ENCODE measurements around the gene ZNF213. TPM values are rescaled to one million over a fixed set of nuclear protein-coding genes. Genes with fewer than 3 reads are reported as not detected.

ZNF213 gene
- total and polyA plus RNA-seq, 2 experiments from 2014 or later: 2.9 to 10.4 TPM

GRCh38 chr16:3155972-3156371 lies 21.1 kb downstream of the ZNF213 start (continued):
- TF ChIP-seq ZNF462 (CRISPR knock-in tag; IDR thresholded peaks at IDR 0.05) (no peak), EZH2 (IDR thresholded peaks at IDR 0.05; ENCODE audit: low read depth, unreplicated experiment) (no peak)

- TF ChIP-seq CREB1 (CRISPR knock-in tag; IDR thresholded peaks at IDR 0.05; ENCODE audit: low read depth): peak; percentile 53
- no peak for TF ChIP-seq EZH2phosphoT487 (IDR thresholded peaks at IDR 0.05; ENCODE audit: unreplicated experiment)
- TF ChIP-seq ZNF331 (CRISPR knock-in tag; IDR thresholded peaks at IDR 0.05; ENCODE audit: low read depth): 0 out of 2 replicates have a peak, but pooled peaks have one; percentile 18
- TF ChIP-seq NANOG (IDR thresholded peaks at IDR 0.05; ENCODE audit: borderline replicate concordance): peak; percentile 32; the same call in 1 of the 2 replicates
- Mint-ChIP-seq H3K27ac (no peak overlapping the region), H3K4me3 (peak overlapping the region; percentile 84), H3K27me3 (ENCODE audit: insufficient read depth, low read depth, poor library complexity) (peaks cover 46% of the 10 kb centered on the region), H3K9me3 (peaks cover 14% of the 10 kb centered on the region), H3K4me1 (peaks cover 2% of the 10 kb centered on the region; the same call in 1 of the 3 replicates), H3K36me3 (ENCODE audit: low read depth) (peaks cover 6% of the 10 kb centered on the region; the same call in 2 of the 3 replicates)
- Histone ChIP-seq H3K27me3 (ENCODE audit: insufficient read depth) (peaks cover 9% of the 10 kb centered on the region), H3K9me2 (ENCODE audit: insufficient read depth) (no peaks in the 10 kb centered on the region), H4K20me1 (replicated peaks; ENCODE audit: insufficient read depth) (no peaks in the 10 kb centered on the region), H2AFZ (peak overlapping the region; percentile 80), H3K4me3 (peak overlapping the region; percentile 62), H3F3A (replicated peaks; ENCODE audit: low read depth) (peaks cover 29% of the 10 kb centered on the region), H3K36me3 (ENCODE audit: insufficient read depth) (no peaks in the 10 kb centered on the region), H3K4me2 (peak overlapping the region; percentile 99), H3K79me2 (replicated peaks; ENCODE audit: insufficient read depth) (no peaks in the 10 kb centered on the region), H3K27ac (ENCODE audit: low read depth) (no peak overlapping the region), H3K4me1 (ENCODE audit: insufficient read depth) (no peaks in the 10 kb centered on the region)
- DNase-seq (ENCODE audit: low spot score): peak; percentile 92
- peak; percentile 31 for ATAC-seq
Measured at GRCh38 chr16:3157229-3158025, 22.6 kb downstream of the ZNF213 start.
